Osteocyte (in vitro differentiated cells): ENCODE results near the gene MAP3K15. TPM values are rescaled to one million over a fixed set of nuclear protein-coding genes. Genes with fewer than 3 reads are reported as not detected.
"Not testable (repeated sequence)": the region's sequence is repeated elsewhere in the genome, so short reads cannot be mapped to it uniquely, and the experiment has no call there.

Experiments
- DNase-seq: peaks from one replicate; pipeline ENCODE4 v3.0.0; 2021; ENCODE audit warnings: mixed read lengths; ENCODE audit not compliant: unreplicated experiment; ENCODE audit errors: extremely low spot score
- H3K27ac Mint-ChIP-seq: one replicate; pipeline ENCODE4 v1.8.0; 2021; ENCODE audit warnings: mild to moderate bottlenecking, mixed read lengths; ENCODE audit not compliant: unreplicated experiment
- H3K27me3 Mint-ChIP-seq: one replicate; pipeline ENCODE4 v1.8.0; 2021; ENCODE audit warnings: mixed read lengths; ENCODE audit not compliant: unreplicated experiment
- H3K36me3 Mint-ChIP-seq: one replicate; pipeline ENCODE4 v1.8.0; 2021; ENCODE audit warnings: mixed read lengths; ENCODE audit not compliant: unreplicated experiment
- H3K4me1 Mint-ChIP-seq: one replicate; pipeline ENCODE4 v1.8.0; 2021; ENCODE audit warnings: mixed read lengths; ENCODE audit not compliant: unreplicated experiment
- H3K4me3 Mint-ChIP-seq: one replicate; pipeline ENCODE4 v1.8.0; 2021; ENCODE audit warnings: mild to moderate bottlenecking, moderate library complexity, mixed read lengths; ENCODE audit not compliant: unreplicated experiment
- H3K9me3 Mint-ChIP-seq: one replicate; pipeline ENCODE4 v1.8.0; 2021; ENCODE audit warnings: mixed read lengths; ENCODE audit not compliant: unreplicated experiment
- CTCF ChIP-seq: fragments of 200-600 bp; sonication (generic); IDR thresholded peaks from 2 replicates; pipeline ENCODE4 v1.5.0; 2021; ENCODE audit warnings: antibody characterized with exemption, mild to moderate bottlenecking, moderate library complexity
- total RNA-seq: library from RNA; stranded (reverse); gene quantifications from 2 replicates; pipeline ENCODE4 v1.2.1, GENCODE V29; 2021

Gene MAP3K15
- total RNA-seq, 1 donor from 2014 or later, result not detected

- Mint-ChIP-seq H3K4me1 (no peaks in the 10 kb centered on the region), H3K9me3 (no peaks in the 10 kb centered on the region), H3K27ac (no peak overlapping the region), H3K27me3 (no peaks in the 10 kb centered on the region), H3K4me3 (no peak overlapping the region), H3K36me3 (no peaks in the 10 kb centered on the region)
- no peak for DNase-seq
- no peak for TF ChIP-seq CTCF
Measured at GRCh38 chrX:19457662-19458061, 57.6 kb downstream of the MAP3K15 start.

- Mint-ChIP-seq H3K27ac (no peak overlapping the region), H3K4me3 (no peak overlapping the region), H3K27me3 (peaks cover 4% of the 10 kb centered on the region), H3K9me3 (peaks cover 3% of the 10 kb centered on the region), H3K4me1 (no peaks in the 10 kb centered on the region), H3K36me3 (no peaks in the 10 kb centered on the region)
- TF ChIP-seq CTCF, result no peak
- no peak for DNase-seq
Measured at GRCh38 chrX:19448077-19448476, 67.2 kb downstream of the MAP3K15 start.

- no peaks in the 10 kb centered on the region for H3K4me1 Mint-ChIP-seq
- TF ChIP-seq CTCF, result no peak
- H3K36me3 Mint-ChIP-seq, result no peaks in the 10 kb centered on the region
- H3K27me3 Mint-ChIP-seq, result peaks cover 4% of the 10 kb centered on the region
- H3K27ac Mint-ChIP-seq, result no peak overlapping the region
- no peak overlapping the region for H3K4me3 Mint-ChIP-seq
- H3K9me3 Mint-ChIP-seq, result peaks cover 3% of the 10 kb centered on the region
- DNase-seq, result no peak
Measured at GRCh38 chrX:19446397-19446796, 68.9 kb downstream of the MAP3K15 start.

GRCh38 chrX:19445772-19446171 lies 69.5 kb downstream of the MAP3K15 start:
- DNase-seq, H3K4me3 Mint-ChIP-seq, H3K36me3 Mint-ChIP-seq, H3K9me3 Mint-ChIP-seq, H3K4me1 Mint-ChIP-seq, H3K27me3 Mint-ChIP-seq, H3K27ac Mint-ChIP-seq: not testable (repeated sequence)

GRCh38 chrX:19443869-19444526 lies 71.3 kb downstream of the MAP3K15 start:
- Mint-ChIP-seq H3K9me3 (peaks cover 8% of the 10 kb centered on the region), H3K4me3 (no peak overlapping the region), H3K36me3 (no peaks in the 10 kb centered on the region), H3K27me3 (no peaks in the 10 kb centered on the region), H3K27ac (no peak overlapping the region), H3K4me1 (no peaks in the 10 kb centered on the region)
- no peak for DNase-seq
- TF ChIP-seq CTCF, result no peak
